GM20431 (cell line): ENCODE measurements around the gene TMEM132C.

Experiments used
- in situ Hi-C: fragments of 300-500 bp; cut with MseI, MboI; formaldehyde crosslinking; loops from one replicate; pipeline ENCODE4 v1.15.0; 2020; ENCODE audit warnings: low sequenced_read_pairs; ENCODE audit not compliant: unreplicated experiment

TMEM132C gene

GRCh38 chr12:128399253-128399652 lies 132.3 kb downstream of the TMEM132C start:
- in situ Hi-C loops: no loop called here

- in situ Hi-C loops: no loop called here
Measured at GRCh38 chr12:128402486-128403243, 135.7 kb downstream of the TMEM132C start.

GRCh38 chr12:128408669-128409068 lies 141.7 kb downstream of the TMEM132C start:
- in situ Hi-C loops: no loop called here

GRCh38 chr12:128415036-128415560 lies 148.1 kb downstream of the TMEM132C start:
- in situ Hi-C loops: no loop called here

GRCh38 chr12:128418944-128419343 lies 152.0 kb downstream of the TMEM132C start:
- in situ Hi-C loops: no loop called here

GRCh38 chr12:128420163-128420562 lies 153.2 kb downstream of the TMEM132C start:
- in situ Hi-C loops: no loop called here

- in situ Hi-C loops: no loop called here
Measured at GRCh38 chr12:128421375-128421774, 154.4 kb downstream of the TMEM132C start.

GRCh38 chr12:128423205-128423604 lies 156.2 kb downstream of the TMEM132C start:
- in situ Hi-C loops: no loop called here

GRCh38 chr12:128424931-128425431 lies 158.0 kb downstream of the TMEM132C start:
- in situ Hi-C loops: no loop called here

GRCh38 chr12:128425666-128426331 lies 158.8 kb downstream of the TMEM132C start:
- in situ Hi-C loops: no loop called here

GRCh38 chr12:128426511-128426910 lies 159.5 kb downstream of the TMEM132C start:
- in situ Hi-C loops: no loop called here

- in situ Hi-C loops: no loop called here
Measured at GRCh38 chr12:128439796-128440195, 172.8 kb downstream of the TMEM132C start.

GRCh38 chr12:128442096-128442495 lies 175.1 kb downstream of the TMEM132C start:
- in situ Hi-C loops: no loop called here

GRCh38 chr12:128444598-128444997 lies 177.6 kb downstream of the TMEM132C start:
- in situ Hi-C loops: no loop called here

GRCh38 chr12:128445415-128446127 lies 178.6 kb downstream of the TMEM132C start:
- in situ Hi-C loops: no loop called here

GRCh38 chr12:128449146-128449894 lies 182.3 kb downstream of the TMEM132C start:
- in situ Hi-C loops: no loop called here

- in situ Hi-C loops: no loop called here
Measured at GRCh38 chr12:128450810-128451209, 183.8 kb downstream of the TMEM132C start.

GRCh38 chr12:128455851-128456250 lies 188.9 kb downstream of the TMEM132C start:
- in situ Hi-C loops: no loop called here

GRCh38 chr12:128456922-128457321 lies 190.0 kb downstream of the TMEM132C start:
- in situ Hi-C loops: no loop called here
